ENCODE data around the gene NCOR1. TPM values are rescaled to one million over a fixed set of nuclear protein-coding genes. Genes with fewer than 3 reads are reported as not detected.

NCOR1 gene
- total and polyA plus RNA-seq, 2 of the 13 experiments (the other 11 are each of a cell fraction or from before 2014, with no cell fraction given), result 57.0 to 71.7 TPM

GRCh38 chr17:16215273-16215964 is at the start of gene NCOR1 (continued):
- TF ChIP-seq REST (IDR thresholded peaks at IDR 0.05; ENCODE audit: borderline replicate concordance in 1 of 2, low read depth in 1 of 2, low read length in 2 of 2) (peak in 1 of 2 experiments; percentile 54; a peak in 1 of 4 replicates), BATF2 (CRISPR knock-in tag; IDR thresholded peaks at IDR 0.05) (no peak), HES4 (CRISPR knock-in tag; IDR thresholded peaks at IDR 0.05; ENCODE audit: borderline replicate concordance) (peak; percentile 57), POGZ (CRISPR knock-in tag; IDR thresholded peaks at IDR 0.05) (no peak), ZNF672 (CRISPR knock-in tag; IDR thresholded peaks at IDR 0.05) (no peak), MLX (CRISPR knock-in tag; IDR thresholded peaks at IDR 0.05) (0 out of 2 replicates have a peak, but pooled peaks have one; percentile 26), SP4 (CRISPR knock-in tag; IDR thresholded peaks at IDR 0.05) (peak; percentile 72), ZNF766 (CRISPR knock-in tag; IDR thresholded peaks at IDR 0.05; ENCODE audit: borderline replicate concordance) (peak; percentile 79), TCF7 (IDR thresholded peaks at IDR 0.05; ENCODE audit: low read depth) (no peak), ZXDC (CRISPR knock-in tag; IDR thresholded peaks at IDR 0.05) (peak; percentile 90; the same call in 1 of the 2 replicates), U2AF2 (IDR thresholded peaks at IDR 0.05; ENCODE audit: low read depth, low read length) (no peak), ZNF225 (CRISPR knock-in tag; IDR thresholded peaks at IDR 0.05) (no peak; the same call in 1 of the 2 replicates), DR1 (CRISPR knock-in tag; IDR thresholded peaks at IDR 0.05) (peak; percentile 46; the same call in 1 of the 2 replicates), ZNF850 (CRISPR knock-in tag; conservative IDR thresholded peaks at IDR 0.05) (0 out of 2 replicates have a peak, but pooled peaks have one; percentile 62), SNAI1 (CRISPR knock-in tag; IDR thresholded peaks at IDR 0.05; ENCODE audit: borderline replicate concordance) (peak; percentile 77; the same call in 1 of the 2 replicates), ZNF577 (CRISPR knock-in tag; IDR thresholded peaks at IDR 0.05; ENCODE audit: borderline replicate concordance, low read depth) (no peak), SCMH1 (CRISPR knock-in tag; IDR thresholded peaks at IDR 0.05; ENCODE audit: borderline replicate concordance) (no peak), JUN (CRISPR knock-in tag; IDR thresholded peaks at IDR 0.05) (no peak; the same call in 1 of the 2 replicates), ZNF674 (CRISPR knock-in tag; IDR thresholded peaks at IDR 0.05; ENCODE audit: low read depth) (no peak; the same call in 1 of the 2 replicates), ZNF841 (CRISPR knock-in tag; IDR thresholded peaks at IDR 0.05; ENCODE audit: borderline replicate concordance) (no peak), ZNF446 (CRISPR knock-in tag; IDR thresholded peaks at IDR 0.05) (no peak; the same call in 1 of the 2 replicates), MLLT10 (CRISPR knock-in tag; IDR thresholded peaks at IDR 0.05) (no peak), ZNF891 (CRISPR knock-in tag; IDR thresholded peaks at IDR 0.05) (no peak; the same call in 1 of the 2 replicates)
